H1 (cell line): ENCODE results near the gene TPP1. TPM values are rescaled to one million over a fixed set of nuclear protein-coding genes. Genes with fewer than 3 reads are reported as not detected.

Source experiments
- CTCF ChIA-PET: fragments of 300-600 bp; sonication (Branson Sonifier 250); formaldehyde crosslinking; loops from one replicate; lab custom pipeline; 2021; ENCODE audit not compliant: partially characterized antibody; lab: Charles Lee
- POLR2A ChIA-PET: fragments of 300-600 bp; sonication (Branson Sonifier 250); formaldehyde crosslinking; loops from one replicate; lab custom pipeline; 2021; ENCODE audit warnings: inconsistent platforms; ENCODE audit not compliant: partially characterized antibody; lab: Charles Lee
- DNase-seq, 2 experiments: peaks; one replicate each; pipeline versions ENCODE4 v3.0.0 to v3.0.0-alpha.2; 2010 to 2022; ENCODE audit warnings: low spot score in 2 of 2, low read depth in 1 of 2, mixed read lengths in 1 of 2
- FAIRE-seq: peaks from 2 replicates; lab custom pipeline; 2011; peaks lifted over from hg19 to GRCh38; lab: Jason Lieb, UNC
- H2AFZ ChIP-seq: 2 replicates; pipeline ENCODE4 v1.8.1; 2012; ENCODE audit warnings: low read length, inconsistent platforms
- H2AK5ac ChIP-seq: 2 replicates; pipeline ENCODE4 v1.6.1; 2013; ENCODE audit warnings: low read depth, low read length
- H2BK120ac ChIP-seq: replicated peaks from 2 replicates; pipeline ENCODE3; 2013; ENCODE audit warnings: low read depth, low read length, inconsistent platforms
- H2BK12ac ChIP-seq: 2 replicates; pipeline ENCODE4 v1.6.1; 2013; ENCODE audit warnings: low read depth, low read length
- H2BK15ac ChIP-seq: 2 replicates; pipeline ENCODE4 v1.6.1; 2013; ENCODE audit warnings: low read length
- H2BK20ac ChIP-seq: 2 replicates; pipeline ENCODE4 v1.6.1; 2013; ENCODE audit warnings: low read length
- H2BK5ac ChIP-seq: 2 replicates; pipeline ENCODE4 v1.6.1; 2013; ENCODE audit warnings: low read depth, low read length
- H3K14ac ChIP-seq: 2 replicates; pipeline ENCODE4 v1.6.1; 2013; ENCODE audit warnings: inconsistent platforms; ENCODE audit not compliant: insufficient read length
- H3K18ac ChIP-seq: 2 replicates; pipeline ENCODE4 v1.6.1; 2013; ENCODE audit warnings: low read length; ENCODE audit errors: extremely low read depth
- H3K23ac ChIP-seq: 2 replicates; pipeline ENCODE4 v1.6.1; 2013; ENCODE audit warnings: inconsistent platforms; ENCODE audit not compliant: insufficient read length
- H3K23me2 ChIP-seq: 2 replicates; pipeline ENCODE4 v1.6.1; 2013; ENCODE audit warnings: low read depth, low read length
- H3K27ac ChIP-seq: 2 replicates; pipeline ENCODE4 v1.6.1; 2011; ENCODE audit warnings: low read depth, low read length, inconsistent platforms
- H3K27me3 ChIP-seq, 4 experiments: replicated peaks in 1 of 4; 1 replicate in 1 of 4; 2 replicates in 3 of 4; pipeline versions ENCODE4 v1.6.1 to v1.8.1; 2011 to 2013; ENCODE audit warnings: low read length in 3 of 4, mild to moderate bottlenecking in 3 of 4, inconsistent platforms in 2 of 4, mixed read lengths in 2 of 4, moderate library complexity in 1 of 4; ENCODE audit not compliant: control insufficient read depth in 3 of 4, insufficient read depth in 3 of 4; ENCODE audit errors: extremely low read depth in 1 of 4
- H3K36me3 ChIP-seq, 4 experiments: 2 replicates each; pipeline versions ENCODE4 v1.6.1 to v1.8.1; 2011 to 2013; ENCODE audit warnings: mild to moderate bottlenecking in 4 of 4, low read length in 3 of 4, moderate library complexity in 2 of 4, control low read depth in 1 of 4, inconsistent platforms in 1 of 4; ENCODE audit not compliant: insufficient read depth in 4 of 4, control insufficient read depth in 2 of 4
- H3K4ac ChIP-seq: replicated peaks from 2 replicates; pipeline ENCODE3; 2013; ENCODE audit warnings: low read length, low read depth, mixed read lengths, inconsistent platforms; ENCODE audit not compliant: insufficient read length
- H3K4me1 ChIP-seq, 4 experiments: replicated peaks in 1 of 4; 1 replicate in 1 of 4; 2 replicates in 3 of 4; pipeline versions ENCODE4 v1.6.1 to v1.8.1; 2011 to 2013; ENCODE audit warnings: low read length in 3 of 4, inconsistent platforms in 2 of 4, mixed read lengths in 1 of 4; ENCODE audit not compliant: insufficient read depth in 4 of 4, control insufficient read depth in 3 of 4
- H3K4me2 ChIP-seq, 2 experiments: 2 replicates each; pipeline versions ENCODE4 v1.6.1 to v1.8.1; 2011 to 2013; ENCODE audit warnings: low read depth in 2 of 2, low read length in 2 of 2, control low read depth in 1 of 2, inconsistent platforms in 1 of 2, mild to moderate bottlenecking in 1 of 2; ENCODE audit not compliant: insufficient read depth in 1 of 2
- H3K4me3 ChIP-seq, 4 experiments: fragments of 200-600, 300-600 bp in 1 of 4; sonication (generic), shearing (Covaris generic), sonication (Bioruptor Twin) in 1 of 4; 2 replicates each; pipeline versions ENCODE4 v1.5.1 to v1.8.1; 2011 to 2016; ENCODE audit warnings: low read length in 4 of 4, low read depth in 3 of 4, control low read depth in 2 of 4, inconsistent platforms in 2 of 4, mild to moderate bottlenecking in 2 of 4, mixed read lengths in 1 of 4, moderate library complexity in 1 of 4; ENCODE audit not compliant: insufficient read depth in 2 of 4; ENCODE audit errors: extremely low read depth in 1 of 4
- H3K56ac ChIP-seq: replicated peaks from 2 replicates; pipeline ENCODE3; 2013; ENCODE audit warnings: low read depth, mild to moderate bottlenecking, mixed read lengths, low read length, inconsistent platforms; ENCODE audit not compliant: insufficient read length
- H3K79me1 ChIP-seq: 2 replicates; pipeline ENCODE4 v1.6.1; 2013; ENCODE audit warnings: low read depth, low read length, control low read depth
- H3K79me2 ChIP-seq, 2 experiments: 2 replicates each; pipeline versions ENCODE4 v1.6.1 to v1.8.1; 2012 to 2013; ENCODE audit warnings: low read length in 2 of 2, mild to moderate bottlenecking in 2 of 2, inconsistent platforms in 1 of 2; ENCODE audit not compliant: insufficient read depth in 2 of 2, control insufficient read depth in 1 of 2
- H3K9ac ChIP-seq, 4 experiments: replicated peaks in 1 of 4; 1 replicate in 1 of 4; 2 replicates in 3 of 4; pipeline versions ENCODE4 v1.6.1 to v1.8.1; 2011 to 2013; ENCODE audit warnings: low read depth in 3 of 4, low read length in 3 of 4, control low read depth in 2 of 4, mild to moderate bottlenecking in 2 of 4, moderate library complexity in 2 of 4, inconsistent platforms in 1 of 4; ENCODE audit errors: extremely low read depth in 1 of 4
- H3K9me3 ChIP-seq, 2 experiments: 2 replicates each; pipeline versions ENCODE4 v1.6.1 to v1.8.1; 2012 to 2013; ENCODE audit warnings: mild to moderate bottlenecking in 2 of 2, moderate library complexity in 2 of 2, control low read depth in 1 of 2, inconsistent platforms in 1 of 2, low read depth in 1 of 2, low read length in 1 of 2, mixed read lengths in 1 of 2; ENCODE audit not compliant: insufficient read depth in 2 of 2
- H4K20me1 ChIP-seq, 2 experiments: replicated peaks in 1 of 2; 2 replicates each; pipeline versions ENCODE3 to v1.8.1; 2011 to 2013; ENCODE audit warnings: inconsistent platforms in 2 of 2, low read length in 2 of 2, mild to moderate bottlenecking in 1 of 2; ENCODE audit not compliant: insufficient read depth in 2 of 2, control insufficient read depth in 1 of 2
- H4K5ac ChIP-seq: 2 replicates; pipeline ENCODE4 v1.6.1; 2013; ENCODE audit warnings: low read length, low read depth, mixed read lengths, inconsistent platforms; ENCODE audit not compliant: insufficient read length
- H4K8ac ChIP-seq: 2 replicates; pipeline ENCODE4 v1.8.0; 2013; ENCODE audit warnings: mild to moderate bottlenecking, moderate library complexity, low read length, inconsistent platforms; ENCODE audit not compliant: insufficient read depth; ENCODE audit errors: extremely low read depth
- H4K91ac ChIP-seq: replicated peaks from 2 replicates; pipeline ENCODE3; 2013; ENCODE audit warnings: low read length, mixed read lengths, inconsistent platforms; ENCODE audit not compliant: insufficient read length
- ATF2 ChIP-seq: IDR thresholded peaks from 2 replicates; pipeline ENCODE4 v1.6.1; 2012; ENCODE audit warnings: low read length, inconsistent platforms
- BRCA1 ChIP-seq: IDR thresholded peaks from 2 replicates; pipeline ENCODE4 v1.6.1; 2012; ENCODE audit warnings: low read depth, low read length, improper control_type of control experiment
- RXRA ChIP-seq: IDR thresholded peaks from 2 replicates; pipeline ENCODE4 v1.6.1; 2011; ENCODE audit warnings: low read depth, mild to moderate bottlenecking, low read length, moderate library complexity; ENCODE audit not compliant: insufficient read depth
- SAP30 ChIP-seq: fragments of 300-600 bp; sonication (generic); IDR thresholded peaks from 2 replicates; pipeline ENCODE4 v1.7.1; 2012; ENCODE audit warnings: low read length, moderate library complexity, mild to moderate bottlenecking, inconsistent platforms; ENCODE audit not compliant: insufficient read depth, insufficient replicate concordance
- SP4 ChIP-seq: IDR thresholded peaks from 2 replicates; pipeline ENCODE4 v1.6.1; 2012; ENCODE audit warnings: low read length, inconsistent platforms
- SRF ChIP-seq: IDR thresholded peaks from 2 replicates; pipeline ENCODE4 v1.6.1; 2011; ENCODE audit warnings: mild to moderate bottlenecking, low read depth, low read length, moderate library complexity
- WGBS, 2 experiments: shearing (Covaris generic) in 1 of 2; methylation state at CpG; one replicate each; pipeline versions ENCODE4 v1.1.6 to v1.1.7; 2013 to 2015; ENCODE audit warnings: low lambda C conversion rate in 2 of 2, mixed read lengths in 2 of 2, inconsistent platforms in 1 of 2, low coverage in 1 of 2, missing lambda C conversion rate in 1 of 2; ENCODE audit not compliant: insufficient replicate concordance in 2 of 2, insufficient coverage in 1 of 2, insufficient read length in 1 of 2; ENCODE audit errors: extremely low coverage in 1 of 2, missing lambda C conversion rate in 1 of 2; 5-methylcytosine and 5-hydroxymethylcytosine counted together
- polyA plus RNA-seq, 7 experiments: library from polyadenylated mRNA; depleted of rRNA in 3 of 7; stranded (reverse) in 5 of 7; unstranded in 2 of 7; fragments of >200 nt in 5 of 7; fragments of 200-250 nt in 2 of 7; gene quantifications; 1 replicate in 5 of 7; 2 replicates in 1 of 7; 4 replicates in 1 of 7; pipeline versions ENCODE4 v1.2.1 to v1.2.3, GENCODE V29; 2011 to 2013; ENCODE audit warnings: missing spikeins in 2 of 7, mixed read lengths in 2 of 7
- total RNA-seq: library from RNA; stranded (reverse); fragmentation: NEBNext Ultra II Directional; extraction: Animal tissue kit (Norgen Biotek cat#: 25700); gene quantifications from 2 replicates; pipeline ENCODE4 v1.2.1, GENCODE V29; 2021
- TF ChIP-seq, protein P1 (sequence below): IDR thresholded peaks from 2 replicates; pipeline ENCODE4 v1.6.1; 2012; ENCODE audit warnings: inconsistent platforms

TPP1 gene
- total and polyA plus RNA-seq, 2 of the 8 experiments (the other 6 are each of a cell fraction or from before 2014, with no cell fraction given) = 36.1 to 77.5 TPM

DNA sequence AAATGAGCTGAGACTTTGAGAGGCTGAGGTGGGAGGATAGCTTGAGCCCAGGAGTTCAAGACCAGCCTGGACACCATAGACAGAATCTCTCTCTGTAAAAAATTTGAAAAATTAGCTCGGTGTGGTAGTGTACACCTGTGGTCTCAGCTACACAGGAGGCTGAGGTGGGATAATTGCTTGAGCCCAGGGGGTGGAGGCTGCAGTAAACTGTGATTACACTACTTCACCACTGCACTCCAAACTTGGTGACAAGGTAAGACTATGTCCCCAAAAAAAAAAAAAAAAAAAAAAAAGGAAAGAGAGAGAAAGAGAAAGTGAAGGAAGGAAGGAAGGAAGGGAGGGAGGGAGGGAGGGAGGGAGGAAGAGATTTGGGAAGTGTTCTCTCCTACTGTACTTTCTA lies 41.1 kb downstream of the TPP1 start:
- no peak overlapping the region for H3K23ac ChIP-seq
- H3K79me1 ChIP-seq = no peaks in the 10 kb centered on the region
- no peak overlapping the region for H3K4me3 ChIP-seq
- H3K18ac ChIP-seq = no peak overlapping the region
- no peak overlapping the region for H3K56ac ChIP-seq
- no peak overlapping the region for H4K5ac ChIP-seq
- TF ChIP-seq SAP30 (no peak), SRF (no peak), RXRA (no peak), BRCA1 (no peak), SP4 (no peak), ATF2 (no peak)
- TF ChIP-seq, protein P1, sequence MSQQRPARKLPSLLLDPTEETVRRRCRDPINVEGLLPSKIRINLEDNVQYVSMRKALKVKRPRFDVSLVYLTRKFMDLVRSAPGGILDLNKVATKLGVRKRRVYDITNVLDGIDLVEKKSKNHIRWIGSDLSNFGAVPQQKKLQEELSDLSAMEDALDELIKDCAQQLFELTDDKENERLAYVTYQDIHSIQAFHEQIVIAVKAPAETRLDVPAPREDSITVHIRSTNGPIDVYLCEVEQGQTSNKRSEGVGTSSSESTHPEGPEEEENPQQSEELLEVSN = no peak
- no peak overlapping the region for H2AK5ac ChIP-seq
- no peaks in the 10 kb centered on the region for H3K4me1 ChIP-seq
- no peak overlapping the region for H4K91ac ChIP-seq
- no peaks in the 10 kb centered on the region for H3K27me3 ChIP-seq
- H3K9me3 ChIP-seq = no peaks in the 10 kb centered on the region
- H4K8ac ChIP-seq = no peak overlapping the region; the same call in 1 of the 2 replicates
- no peaks in the 10 kb centered on the region for H3K79me2 ChIP-seq
- H2AFZ ChIP-seq = no peak overlapping the region
- H3K23me2 ChIP-seq = no peaks in the 10 kb centered on the region; the same call in 1 of the 2 replicates
- WGBS, 2 experiments = 100% methylated on average over 1 of the region's 1 CpG; no CpG with 5 or more reads in 1 of the 2 experiments
- H3K14ac ChIP-seq = no peak overlapping the region
- H2BK12ac ChIP-seq = no peak overlapping the region
- no peak overlapping the region for H3K4ac ChIP-seq
- ChIA-PET CTCF (interaction anchor here (0.6 to 4.9 kb wide), 5 partner anchors 8 to 134 kb away, joined by 3 to 32 read pairs (median 5); partner anchors contain the start of gene TAF10), POLR2A (interaction anchor here (1.4 kb wide), 1 partner anchor 16 kb away, joined by 3 read pairs; no protein-coding TSS in a partner anchor)
- DNase-seq (peak in 1 of 2 experiments; percentile 28), FAIRE-seq (no peak)
- H3K4me2 ChIP-seq = no peak overlapping the region
- H2BK120ac ChIP-seq = no peak overlapping the region
- H2BK15ac ChIP-seq = no peak overlapping the region
- H3K9ac ChIP-seq = no peak overlapping the region
- no peak overlapping the region for H2BK20ac ChIP-seq
- H3K36me3 ChIP-seq = no peaks in the 10 kb centered on the region
- H3K27ac ChIP-seq = no peak overlapping the region
- no peak overlapping the region for H2BK5ac ChIP-seq
- no peaks in the 10 kb centered on the region for H4K20me1 ChIP-seq
